Embryonic facial prominence (tissue), 1 donor: Measurements from ENCODE around the gene MYBL2.

ENCODE experiments used
- DNase-seq: peaks from one replicate; pipeline ENCODE4 v3.0.0-alpha.2; 2016; ENCODE audit errors: extremely low spot score

Gene MYBL2

DNA sequence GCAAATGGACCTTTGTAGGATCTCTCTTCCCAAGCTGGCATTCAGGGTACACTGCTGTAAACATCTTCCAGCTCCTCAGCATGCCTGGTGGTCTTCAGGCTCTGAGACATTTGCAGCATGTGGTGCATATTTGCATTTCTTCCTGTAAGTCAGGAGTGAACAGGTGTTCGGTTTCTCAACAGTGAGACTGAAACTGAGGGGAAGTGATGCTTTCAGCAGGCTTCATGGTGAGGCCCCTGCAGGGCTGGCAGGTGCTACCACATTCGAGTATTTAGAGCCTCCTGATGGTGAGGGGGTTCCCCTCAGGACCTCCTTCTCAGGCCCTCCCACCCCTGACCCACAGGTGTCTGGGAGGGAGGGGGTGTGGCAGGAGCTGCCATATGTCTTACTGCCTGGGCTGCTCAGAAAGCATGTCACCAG, 15.1 kb downstream of the MYBL2 start:
- no peak for DNase-seq

DNA sequence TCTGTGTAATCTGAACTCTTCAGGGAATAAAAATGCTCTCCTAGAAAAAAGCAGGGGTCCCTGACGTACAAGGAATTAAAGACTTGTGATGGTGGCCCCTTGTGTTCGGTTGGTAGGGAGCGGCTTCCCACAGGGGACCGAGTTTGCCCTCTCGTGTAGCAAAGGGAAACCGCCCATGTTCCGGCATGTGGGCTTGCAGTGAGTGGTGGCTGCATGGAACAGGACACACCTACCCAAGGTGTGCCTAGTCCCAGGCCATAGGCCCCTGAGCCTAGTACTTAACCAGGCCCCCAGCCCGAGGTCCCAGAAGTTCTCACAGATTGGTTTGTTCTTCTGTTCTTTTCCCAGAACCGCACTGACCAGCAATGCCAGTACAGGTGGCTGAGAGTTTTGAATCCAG, 15.5 kb downstream of the MYBL2 start:
- DNase-seq, result no peak

DNA sequence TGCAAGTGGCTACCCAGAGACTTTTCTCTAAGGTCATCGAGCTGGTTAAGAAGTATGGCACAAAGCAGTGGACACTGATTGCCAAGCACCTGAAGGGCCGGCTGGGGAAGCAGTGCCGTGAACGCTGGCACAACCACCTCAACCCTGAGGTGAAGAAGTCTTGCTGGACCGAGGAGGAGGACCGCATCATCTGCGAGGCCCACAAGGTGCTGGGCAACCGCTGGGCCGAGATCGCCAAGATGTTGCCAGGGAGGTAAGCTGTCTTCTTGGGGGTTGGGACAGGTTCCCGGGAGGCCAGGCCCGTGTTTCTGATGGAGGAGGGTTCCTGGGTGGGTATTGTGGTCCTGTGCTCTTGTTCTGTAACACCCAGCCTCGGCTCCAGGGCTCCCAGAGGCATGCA, 19.9 kb downstream of the MYBL2 start:
- no peak for DNase-seq

DNA sequence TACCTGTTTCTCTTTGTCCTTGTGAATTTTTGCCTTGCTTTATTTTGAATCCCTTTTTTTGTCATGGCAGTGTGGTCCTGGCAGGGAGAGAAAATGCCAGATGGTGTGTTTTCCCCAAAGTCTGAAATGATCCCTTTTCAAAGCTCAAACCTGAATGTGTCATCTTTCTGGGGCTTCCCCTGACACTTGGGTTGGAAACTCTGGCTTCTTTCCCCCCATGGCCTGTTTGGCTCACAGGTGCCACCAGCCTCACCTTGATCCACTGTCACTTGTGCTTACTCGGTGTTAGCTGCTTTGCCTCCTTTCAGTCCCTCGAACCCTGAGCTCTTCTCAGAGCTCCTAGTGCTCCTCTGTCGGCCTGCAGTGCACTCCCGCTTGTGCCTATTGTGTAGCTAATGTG, 22.3 kb downstream of the MYBL2 start:
- no peak for DNase-seq

DNA sequence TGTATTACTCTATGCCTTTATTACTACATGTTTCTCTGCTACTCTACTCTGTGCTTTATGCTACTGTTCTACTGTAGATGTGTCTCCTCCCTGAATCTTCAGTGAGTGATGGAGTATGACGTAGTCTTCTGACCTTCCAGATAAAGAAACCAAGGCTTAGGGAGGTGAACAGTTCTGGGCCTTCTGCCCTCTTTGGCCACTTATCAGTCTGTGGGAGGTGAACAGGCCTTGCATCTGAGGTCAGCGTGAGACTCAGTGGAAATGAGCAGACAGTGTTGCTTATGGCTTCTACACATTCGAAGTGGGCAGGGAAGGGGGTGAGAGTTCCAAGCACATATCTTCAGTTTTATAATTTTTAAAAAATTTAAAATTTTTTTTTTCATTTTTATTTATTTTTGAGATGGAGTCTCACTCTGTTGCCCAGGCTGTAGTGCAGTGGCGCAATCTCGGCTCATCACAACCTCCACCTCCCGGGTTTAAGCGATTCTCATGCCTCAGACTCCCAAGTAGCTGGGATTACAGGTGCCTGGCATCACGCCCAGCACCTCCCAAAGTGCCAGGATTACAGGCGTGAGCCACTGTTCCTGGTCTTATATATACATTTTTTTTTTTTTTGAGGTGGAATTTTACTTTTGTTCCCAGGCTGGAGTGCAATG, 24.2 kb downstream of the MYBL2 start:
- DNase-seq, result no peak

DNA sequence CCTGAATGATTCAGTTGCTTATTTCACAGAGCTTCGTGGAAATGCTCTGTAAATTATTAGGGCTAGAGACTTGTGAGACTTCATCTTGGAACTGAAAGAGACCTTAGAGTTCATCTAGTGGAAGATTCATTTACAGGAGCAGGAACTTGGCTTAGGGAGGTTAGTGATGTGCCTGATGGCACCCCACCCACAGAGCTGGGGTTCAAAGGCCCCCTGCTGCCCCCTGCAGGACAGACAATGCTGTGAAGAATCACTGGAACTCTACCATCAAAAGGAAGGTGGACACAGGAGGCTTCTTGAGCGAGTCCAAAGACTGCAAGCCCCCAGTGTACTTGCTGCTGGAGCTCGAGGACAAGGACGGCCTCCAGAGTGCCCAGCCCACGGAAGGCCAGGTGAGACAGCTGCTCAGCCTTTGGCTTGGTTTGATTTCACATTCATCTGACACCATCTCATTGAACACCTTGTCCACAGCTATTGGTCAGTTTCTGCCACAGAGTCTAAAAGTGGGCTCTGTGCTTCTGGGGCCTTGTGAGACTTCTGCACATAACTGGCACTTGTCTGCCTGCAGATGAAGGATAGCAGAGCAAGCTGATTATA, 25.1 kb downstream of the MYBL2 start:
- no peak for DNase-seq

DNA sequence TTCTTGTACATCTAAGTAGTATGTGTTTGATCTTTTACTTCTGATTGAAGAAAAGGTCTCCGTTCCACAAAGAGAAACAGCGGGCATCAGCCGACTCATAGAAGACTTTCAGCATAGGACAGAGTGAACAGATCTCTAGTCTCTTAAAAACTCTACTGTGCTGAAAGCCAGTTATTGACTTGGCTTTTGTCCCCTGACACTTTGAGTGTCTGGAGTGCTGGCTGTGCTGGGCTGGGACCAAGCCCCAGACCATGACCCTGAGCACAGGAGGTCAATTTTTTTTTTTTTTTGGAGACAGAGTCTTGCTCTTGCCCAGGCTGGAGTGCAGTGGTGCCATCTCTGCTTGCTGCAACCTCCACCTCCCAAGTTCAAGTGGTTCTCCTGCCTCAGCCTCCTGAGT, 27.8 kb downstream of the MYBL2 start:
- no peak for DNase-seq

DNA sequence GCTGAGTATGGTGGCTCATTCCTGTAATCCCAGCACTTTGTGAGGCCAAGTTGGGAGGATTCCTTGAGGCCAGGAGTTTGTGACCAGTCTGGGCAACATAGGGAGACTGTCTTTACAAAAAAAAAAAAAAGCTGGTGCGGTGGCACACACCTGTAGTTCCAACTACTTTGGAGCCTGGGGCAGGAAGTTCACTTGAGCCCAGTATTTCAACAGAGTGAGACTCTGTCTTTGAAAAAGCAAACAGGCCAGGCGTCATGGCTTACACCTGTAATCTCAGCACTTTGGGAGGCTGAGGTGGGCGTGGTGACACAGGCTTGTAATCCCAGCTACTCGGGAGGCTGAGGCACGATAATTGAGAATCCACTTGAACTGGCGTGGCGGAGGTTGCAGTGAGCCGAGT, 28.7 kb downstream of the MYBL2 start:
- DNase-seq, result no peak

DNA sequence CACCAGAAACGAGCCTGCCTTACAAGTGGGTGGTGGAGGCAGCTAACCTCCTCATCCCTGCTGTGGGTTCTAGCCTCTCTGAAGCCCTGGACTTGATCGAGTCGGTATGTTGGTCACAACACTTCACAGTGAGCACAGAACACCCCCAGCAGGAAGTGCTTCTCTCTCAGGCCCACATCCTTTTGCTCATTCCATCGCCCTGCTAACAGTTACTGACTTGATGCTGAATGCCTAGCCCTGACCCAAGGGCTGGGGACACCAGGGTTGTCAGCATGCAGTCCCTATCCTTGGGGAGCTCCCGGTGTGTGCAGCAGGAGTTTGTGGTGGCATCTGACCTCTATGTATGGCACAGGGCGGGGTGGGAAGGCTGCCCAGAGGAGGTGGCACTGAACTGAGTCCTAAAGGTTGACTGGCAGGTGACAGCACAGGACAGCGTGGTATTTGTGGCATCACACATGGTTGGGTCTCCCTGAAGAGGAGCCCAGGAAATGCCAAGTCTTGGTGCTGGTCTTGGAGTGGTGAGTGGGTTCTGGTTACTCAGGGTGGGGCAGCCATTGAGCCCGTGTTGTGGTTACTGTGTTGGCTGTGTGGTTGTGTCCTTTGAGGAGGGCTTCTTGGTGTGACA, 33.1 kb downstream of the MYBL2 start:
- no peak for DNase-seq

DNA sequence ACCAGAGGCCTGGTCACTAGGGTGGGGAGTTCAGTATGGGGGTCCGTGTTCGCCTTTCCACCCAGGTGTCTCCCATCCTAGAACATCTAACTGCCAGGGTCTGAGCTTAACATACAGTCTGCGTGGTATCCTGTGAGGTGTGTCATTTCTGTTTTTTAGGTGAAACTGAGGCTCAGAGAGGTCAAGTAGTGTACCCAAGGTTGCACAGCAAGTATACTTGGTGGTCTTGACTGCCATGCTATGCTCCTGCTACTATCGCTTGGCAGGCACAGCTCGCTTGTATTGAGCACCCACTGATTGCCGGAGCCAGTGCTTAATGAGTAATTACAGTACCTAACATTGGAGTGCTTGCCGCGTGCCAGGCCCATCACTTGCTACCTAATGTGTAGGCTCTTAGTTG, 33.7 kb downstream of the MYBL2 start:
- no peak for DNase-seq

DNA sequence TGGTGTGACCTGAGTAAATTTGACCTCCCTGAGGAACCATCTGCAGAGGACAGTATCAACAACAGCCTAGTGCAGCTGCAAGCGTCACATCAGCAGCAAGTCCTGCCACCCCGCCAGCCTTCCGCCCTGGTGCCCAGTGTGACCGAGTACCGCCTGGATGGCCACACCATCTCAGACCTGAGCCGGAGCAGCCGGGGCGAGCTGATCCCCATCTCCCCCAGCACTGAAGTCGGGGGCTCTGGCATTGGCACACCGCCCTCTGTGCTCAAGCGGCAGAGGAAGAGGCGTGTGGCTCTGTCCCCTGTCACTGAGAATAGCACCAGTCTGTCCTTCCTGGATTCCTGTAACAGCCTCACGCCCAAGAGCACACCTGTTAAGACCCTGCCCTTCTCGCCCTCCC, 35.6 kb downstream of the MYBL2 start:
- DNase-seq, result no peak

DNA sequence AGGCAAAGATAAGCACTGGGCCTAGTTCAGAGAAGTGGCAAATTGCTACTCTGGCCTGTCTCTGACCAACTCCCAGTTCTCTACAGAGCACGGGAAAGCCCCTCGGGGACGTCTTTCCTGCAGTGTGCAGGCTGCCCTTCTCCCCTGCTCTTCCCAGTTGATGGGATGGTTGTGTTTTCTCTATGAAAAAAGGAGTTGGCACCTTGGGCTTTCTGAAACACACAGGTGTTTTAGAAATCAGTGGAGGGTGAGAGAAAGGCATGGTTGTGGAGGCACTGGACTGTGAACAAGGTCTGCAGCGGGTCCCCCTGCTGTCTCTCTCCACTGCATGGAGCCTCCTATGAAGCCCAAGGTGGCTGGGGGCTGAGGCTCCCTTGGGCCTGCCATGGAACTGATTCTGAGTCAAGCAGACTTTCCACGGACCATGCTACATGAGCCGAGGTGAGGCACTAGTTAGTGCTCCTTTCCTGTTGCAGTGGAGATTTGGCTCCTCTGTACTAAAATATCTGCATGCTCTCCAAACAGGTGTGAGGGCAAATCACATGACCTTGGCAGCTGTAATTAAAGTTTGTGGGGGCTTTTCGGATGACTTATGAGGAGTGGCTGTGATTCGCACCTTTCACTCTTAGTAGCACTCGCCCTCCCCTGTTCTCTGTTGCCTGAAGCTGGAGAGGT, 43.6 kb downstream of the MYBL2 start:
- DNase-seq, result no peak

DNA sequence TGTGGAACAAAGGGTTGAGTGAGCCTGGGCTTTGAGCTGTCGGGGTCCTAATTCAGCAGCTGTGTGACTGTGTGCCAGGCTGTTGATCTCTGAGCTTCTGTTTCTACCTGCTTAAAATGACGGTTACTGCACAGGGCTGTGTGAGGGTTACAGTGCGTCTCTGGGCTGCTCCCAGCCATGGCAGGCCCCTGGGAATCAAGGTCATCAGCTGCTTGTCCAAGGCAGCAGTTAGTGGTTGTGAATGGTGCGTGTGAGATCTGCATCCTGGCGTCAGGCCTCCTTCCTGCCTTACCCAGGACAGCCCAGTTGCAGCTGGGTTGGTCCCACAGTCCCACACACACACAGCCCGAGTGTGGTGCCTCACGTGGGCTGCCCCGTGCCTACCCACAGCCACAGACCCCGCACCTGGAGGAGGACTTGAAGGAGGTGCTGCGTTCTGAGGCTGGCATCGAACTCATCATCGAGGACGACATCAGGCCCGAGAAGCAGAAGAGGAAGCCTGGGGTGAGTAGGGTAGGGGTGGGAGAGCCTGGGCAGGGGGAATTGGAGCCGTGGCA, 44.3 kb downstream of the MYBL2 start:
- DNase-seq, result no peak

DNA sequence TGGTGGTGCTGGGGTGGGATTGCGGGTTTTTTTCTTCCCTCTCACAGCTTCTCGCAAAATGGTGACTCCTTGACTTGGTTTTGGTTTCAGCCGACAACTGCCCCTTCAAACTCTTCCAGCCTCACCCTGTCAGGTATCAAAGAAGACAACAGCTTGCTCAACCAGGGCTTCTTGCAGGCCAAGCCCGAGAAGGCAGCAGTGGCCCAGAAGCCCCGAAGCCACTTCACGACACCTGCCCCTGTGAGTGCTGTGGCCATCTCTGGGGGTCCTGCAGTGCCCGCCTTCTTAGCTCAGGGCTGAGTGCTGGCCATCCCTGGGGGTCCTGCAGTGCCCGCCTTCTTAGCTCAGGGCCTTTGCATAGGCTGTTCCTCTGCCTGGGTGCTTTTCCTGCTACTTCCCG, 48.1 kb downstream of the MYBL2 start:
- DNase-seq, result no peak

DNA sequence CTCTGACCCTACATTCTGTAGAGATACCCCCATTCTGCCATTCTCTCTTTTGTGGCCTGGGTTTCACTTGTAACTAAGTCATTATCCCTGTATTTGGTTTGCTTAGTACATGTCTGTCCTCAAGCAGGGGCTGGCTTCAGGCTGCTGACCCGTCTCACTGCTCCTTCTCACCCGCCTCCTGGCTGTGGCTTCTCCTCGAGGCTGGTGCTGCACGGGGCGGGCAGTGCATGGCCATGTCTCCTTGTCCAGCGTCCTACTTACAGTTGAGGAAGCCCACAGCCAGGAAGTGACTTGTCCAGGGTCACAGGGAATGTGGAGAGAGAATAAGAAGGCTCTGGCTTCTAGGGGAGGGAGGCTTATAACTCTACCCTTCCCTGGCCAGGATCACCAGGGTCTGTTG, 48.6 kb downstream of the MYBL2 start:
- DNase-seq, result no peak

DNA sequence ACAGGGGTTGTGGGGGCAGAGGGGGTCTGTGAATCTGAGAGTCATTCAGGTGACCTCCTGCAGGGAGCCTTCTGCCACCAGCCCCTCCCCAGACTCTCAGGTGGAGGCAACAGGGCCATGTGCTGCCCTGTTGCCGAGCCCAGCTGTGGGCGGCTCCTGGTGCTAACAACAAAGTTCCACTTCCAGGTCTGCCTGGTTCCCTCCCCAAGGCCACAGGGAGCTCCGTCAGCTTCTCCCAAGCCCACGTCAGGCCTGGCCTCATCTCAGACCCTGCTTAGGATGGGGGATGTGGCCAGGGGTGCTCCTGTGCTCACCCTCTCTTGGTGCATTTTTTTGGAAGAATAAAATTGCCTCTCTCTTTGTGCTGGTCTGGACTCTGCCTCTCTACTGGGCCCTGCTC, 49.2 kb downstream of the MYBL2 start:
- no peak for DNase-seq

DNA sequence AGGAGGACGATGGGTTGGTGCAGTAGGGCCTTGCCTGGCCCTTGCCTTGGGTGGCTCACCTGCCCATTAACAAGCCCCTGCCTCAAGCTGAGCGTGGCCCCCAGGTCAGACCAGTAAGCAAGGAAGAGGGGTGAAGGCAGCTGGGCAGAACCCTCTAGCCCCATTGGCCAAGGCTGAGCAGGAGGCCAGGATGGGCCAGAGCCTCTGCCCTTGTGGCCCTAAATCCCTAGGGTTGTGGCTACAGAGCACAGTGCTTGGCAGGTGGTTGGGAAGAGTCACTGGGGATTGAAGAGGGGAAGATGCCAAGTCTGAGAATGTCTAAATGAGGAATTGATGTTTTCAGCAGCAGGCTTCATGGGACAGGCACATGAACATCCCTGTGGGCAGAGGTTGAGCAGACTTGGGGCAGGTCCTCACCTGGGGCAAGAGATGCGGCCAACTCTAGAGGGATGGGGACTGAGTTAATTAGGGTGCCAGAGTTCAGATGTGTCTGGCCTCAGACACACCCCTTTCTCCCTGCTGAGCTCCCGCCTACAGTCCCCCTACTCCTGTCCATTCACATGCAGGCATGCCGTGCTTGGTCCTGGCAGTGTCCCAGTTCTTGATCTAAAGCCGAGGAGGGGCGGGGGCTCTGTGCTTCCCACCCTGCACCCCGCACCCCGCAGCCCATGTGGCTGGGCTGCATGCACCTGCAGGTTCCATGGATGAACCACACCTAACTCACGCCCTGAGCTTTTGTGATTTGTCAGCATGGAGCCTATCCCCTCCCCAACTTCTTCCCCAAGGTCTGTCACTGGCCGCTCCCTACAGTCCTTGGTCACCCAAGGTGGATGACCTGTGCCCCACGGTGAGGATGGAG, 50.1 kb downstream of the MYBL2 start:
- DNase-seq, result no peak

DNA sequence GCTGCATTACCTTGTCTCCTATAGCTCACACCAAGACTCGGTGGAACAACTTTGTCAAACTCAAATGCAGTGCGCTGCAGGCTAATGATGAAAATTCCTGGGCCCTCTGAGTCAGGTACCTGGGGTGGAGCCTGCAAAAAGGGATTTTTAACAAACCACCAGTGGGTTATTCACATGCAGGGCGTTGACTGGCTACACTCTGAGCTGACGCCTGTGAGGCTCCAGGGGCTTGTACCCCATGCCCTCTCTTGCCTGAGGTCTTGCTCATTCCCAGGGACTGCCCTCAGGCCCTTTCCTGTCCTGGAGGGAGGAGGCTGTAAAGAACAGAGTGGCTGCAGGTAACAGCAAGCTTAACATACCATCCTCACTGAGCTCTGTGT, 50.7 kb downstream of the MYBL2 start:
- DNase-seq, result no peak

DNA sequence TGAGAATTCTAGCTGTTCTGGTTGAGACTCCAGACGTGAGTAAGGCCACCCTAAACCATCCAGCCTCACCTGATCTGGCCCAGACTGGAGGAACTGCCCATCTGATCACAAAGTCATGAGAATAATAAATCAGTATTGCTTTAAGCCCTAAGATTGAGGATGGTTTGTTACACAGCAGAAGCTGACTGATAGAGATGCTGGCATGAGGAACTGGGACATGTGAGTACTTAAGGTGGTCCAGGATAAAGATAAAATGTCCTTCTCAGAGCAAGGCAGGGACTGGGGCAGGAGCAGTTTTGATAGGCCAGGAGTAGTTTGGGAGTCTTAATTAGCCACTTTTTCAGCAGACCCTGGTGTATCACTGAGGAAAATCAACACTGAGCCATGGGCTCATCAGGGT, 53.1 kb downstream of the MYBL2 start:
- DNase-seq, result no peak

DNA sequence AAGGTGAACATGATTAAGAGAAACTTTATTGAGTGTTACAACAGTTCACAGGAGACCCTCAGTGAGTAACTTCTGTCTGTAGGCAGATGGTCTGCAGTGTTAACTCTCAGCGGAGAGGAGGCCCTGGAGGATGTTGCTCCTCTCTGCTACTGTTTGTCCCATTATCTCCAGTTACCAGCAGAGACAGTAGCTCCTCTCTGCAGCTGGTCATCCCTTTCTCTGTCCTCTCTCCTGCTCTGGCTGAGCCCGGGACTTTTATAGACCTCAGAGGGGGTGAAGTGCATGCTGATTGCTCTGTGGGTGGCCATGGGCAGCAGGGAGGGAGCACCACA, 54.1 kb downstream of the MYBL2 start:
- DNase-seq, result no peak

DNA sequence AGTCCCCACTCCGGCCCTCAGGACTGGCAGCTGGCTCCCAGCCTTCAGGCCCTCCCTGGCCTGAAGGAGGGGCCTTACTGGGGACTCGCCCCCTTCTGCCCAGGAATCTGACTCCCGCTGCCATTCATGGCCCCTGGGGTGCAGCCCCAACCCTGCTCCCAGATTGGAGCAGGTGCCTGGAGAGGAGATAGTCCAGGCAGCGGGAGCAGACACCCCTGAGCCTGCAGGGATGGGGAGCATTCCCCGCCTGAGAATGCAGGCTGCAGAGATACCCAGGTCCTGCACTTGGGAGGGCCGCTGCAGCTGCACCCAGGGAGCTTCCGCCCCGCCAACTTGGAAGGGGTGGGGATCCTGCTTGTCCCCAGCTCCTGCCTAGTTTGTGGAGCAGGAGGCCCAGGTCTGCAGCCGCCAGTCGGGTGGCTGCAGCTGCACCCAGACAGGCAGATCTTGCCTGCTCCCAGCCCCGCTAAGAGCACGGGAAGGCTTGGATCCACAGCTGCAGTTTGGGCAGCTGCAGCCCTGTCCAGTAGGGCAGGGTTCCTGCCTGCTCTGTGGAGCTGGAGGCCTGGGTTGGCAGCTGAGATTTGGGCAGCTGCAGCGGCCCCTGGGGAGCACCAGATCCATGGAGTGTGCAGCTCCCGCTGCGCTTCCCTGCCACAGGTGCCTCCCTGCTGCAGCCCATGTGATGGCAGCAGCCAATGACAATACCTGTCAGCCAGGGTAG, 54.7 kb downstream of the MYBL2 start:
- no peak for DNase-seq
